Parathyroid adenoma (tissue), 2 donors: Measurements from ENCODE around the gene OR6X1.

Source experiments
- H2AFZ ChIP-seq: fragments of 300-600 bp; sonication (generic); one replicate; pipeline ENCODE4 v1.7.0; 2017; ENCODE audit warnings: antibody characterized with exemption, mild to moderate bottlenecking
- H3K27ac ChIP-seq: fragments of 300-600 bp; sonication (generic); one replicate; pipeline ENCODE4 v1.7.0; 2017
- H3K27me3 ChIP-seq: fragments of 300-600 bp; sonication (generic); one replicate; pipeline ENCODE4 v1.7.0; 2017; ENCODE audit warnings: low read length; ENCODE audit not compliant: control insufficient read depth, insufficient read depth
- H3K36me3 ChIP-seq: fragments of 300-600 bp; sonication (generic); one replicate; pipeline ENCODE4 v1.7.0; 2017; ENCODE audit warnings: low read length; ENCODE audit not compliant: control insufficient read depth, insufficient read depth
- H3K4me1 ChIP-seq: fragments of 300-600 bp; sonication (generic); one replicate; pipeline ENCODE4 v1.7.0; 2017; ENCODE audit warnings: control low read depth
- H3K4me2 ChIP-seq: fragments of 300-600 bp; sonication (generic); one replicate; pipeline ENCODE4 v1.7.0; 2017; ENCODE audit warnings: low read length
- H3K4me3 ChIP-seq: fragments of 300-600 bp; sonication (generic); one replicate; pipeline ENCODE4 v1.7.0; 2017; ENCODE audit warnings: low read depth, low read length
- H3K79me2 ChIP-seq: fragments of 300-600 bp; sonication (generic); one replicate; pipeline ENCODE4 v1.7.0; 2017; ENCODE audit warnings: control low read depth
- H3K9ac ChIP-seq: fragments of 300-600 bp; sonication (generic); one replicate; pipeline ENCODE4 v1.7.0; 2017; ENCODE audit warnings: mild to moderate bottlenecking
- H3K9me3 ChIP-seq: fragments of 300-600 bp; sonication (generic); one replicate; pipeline ENCODE4 v1.7.0; 2017; ENCODE audit warnings: low read length; ENCODE audit not compliant: control insufficient read depth
- CTCF ChIP-seq: fragments of 300-600 bp; sonication (generic); IDR thresholded peaks from one replicate; pipeline ENCODE4 v1.7.0; 2017; ENCODE audit warnings: antibody characterized with exemption, mild to moderate bottlenecking
- donor health status: primary hyperparathyroidism.

The OR6X1 gene

GRCh38 chr11:123798513-123799252, 44.4 kb upstream of the OR6X1 start:
- no peaks in the 10 kb centered on the region for H3K79me2 ChIP-seq
- no peak overlapping the region for H3K4me2 ChIP-seq
- no peaks in the 10 kb centered on the region for H3K4me1 ChIP-seq
- no peak for TF ChIP-seq CTCF
- H3K4me3 ChIP-seq, result no peak overlapping the region
- no peak overlapping the region for H3K27ac ChIP-seq
- no peak overlapping the region for H2AFZ ChIP-seq
- H3K9me3 ChIP-seq, result no peaks in the 10 kb centered on the region
- no peaks in the 10 kb centered on the region for H3K36me3 ChIP-seq
- H3K27me3 ChIP-seq, result no peaks in the 10 kb centered on the region
- H3K9ac ChIP-seq, result no peak overlapping the region

GRCh38 chr11:123798079-123798478, 43.8 kb upstream of the OR6X1 start:
- H3K4me1 ChIP-seq, result no peaks in the 10 kb centered on the region
- H3K9ac ChIP-seq, result no peak overlapping the region
- no peaks in the 10 kb centered on the region for H3K79me2 ChIP-seq
- H3K9me3 ChIP-seq, result no peaks in the 10 kb centered on the region
- H3K4me3 ChIP-seq, result no peak overlapping the region
- no peak for TF ChIP-seq CTCF
- no peaks in the 10 kb centered on the region for H3K27me3 ChIP-seq
- H3K36me3 ChIP-seq, result no peaks in the 10 kb centered on the region
- no peak overlapping the region for H3K4me2 ChIP-seq
- H2AFZ ChIP-seq, result no peak overlapping the region
- H3K27ac ChIP-seq, result no peak overlapping the region

GRCh38 chr11:123797541-123797940, 43.2 kb upstream of the OR6X1 start:
- H3K9me3 ChIP-seq, result no peaks in the 10 kb centered on the region

GRCh38 chr11:123797114-123797513, 42.8 kb upstream of the OR6X1 start:
- H3K4me1 ChIP-seq, result no peaks in the 10 kb centered on the region
- H3K36me3 ChIP-seq, result no peaks in the 10 kb centered on the region
- H3K79me2 ChIP-seq, result no peaks in the 10 kb centered on the region
- no peaks in the 10 kb centered on the region for H3K9me3 ChIP-seq
- H3K4me2 ChIP-seq, result no peak overlapping the region
- TF ChIP-seq CTCF, result no peak
- H2AFZ ChIP-seq, result no peak overlapping the region
- no peaks in the 10 kb centered on the region for H3K27me3 ChIP-seq
- no peak overlapping the region for H3K4me3 ChIP-seq
- no peak overlapping the region for H3K27ac ChIP-seq
- H3K9ac ChIP-seq, result no peak overlapping the region

More at GRCh38 chr11:123797541-123797940, 43.2 kb upstream of the OR6X1 start:
- Histone ChIP-seq H3K27ac (no peak overlapping the region), H3K79me2 (no peaks in the 10 kb centered on the region), H3K4me3 (no peak overlapping the region), H3K4me1 (no peaks in the 10 kb centered on the region), H3K9ac (no peak overlapping the region), H3K36me3 (no peaks in the 10 kb centered on the region), H3K27me3 (no peaks in the 10 kb centered on the region), H3K4me2 (no peak overlapping the region), H2AFZ (no peak overlapping the region)
- no peak for TF ChIP-seq CTCF

GRCh38 chr11:123796226-123796625, 41.9 kb upstream of the OR6X1 start:
- H3K9ac ChIP-seq, result no peak overlapping the region
- TF ChIP-seq CTCF, result no peak
- H3K79me2 ChIP-seq, result no peaks in the 10 kb centered on the region
- no peaks in the 10 kb centered on the region for H3K27me3 ChIP-seq
- no peak overlapping the region for H3K4me2 ChIP-seq
- H2AFZ ChIP-seq, result no peak overlapping the region
- no peaks in the 10 kb centered on the region for H3K9me3 ChIP-seq
- no peaks in the 10 kb centered on the region for H3K36me3 ChIP-seq
- H3K27ac ChIP-seq, result no peak overlapping the region
- H3K4me1 ChIP-seq, result no peaks in the 10 kb centered on the region
- H3K4me3 ChIP-seq, result no peak overlapping the region
